Measurements from ENCODE around the gene UTF1.

The UTF1 gene

DNA sequence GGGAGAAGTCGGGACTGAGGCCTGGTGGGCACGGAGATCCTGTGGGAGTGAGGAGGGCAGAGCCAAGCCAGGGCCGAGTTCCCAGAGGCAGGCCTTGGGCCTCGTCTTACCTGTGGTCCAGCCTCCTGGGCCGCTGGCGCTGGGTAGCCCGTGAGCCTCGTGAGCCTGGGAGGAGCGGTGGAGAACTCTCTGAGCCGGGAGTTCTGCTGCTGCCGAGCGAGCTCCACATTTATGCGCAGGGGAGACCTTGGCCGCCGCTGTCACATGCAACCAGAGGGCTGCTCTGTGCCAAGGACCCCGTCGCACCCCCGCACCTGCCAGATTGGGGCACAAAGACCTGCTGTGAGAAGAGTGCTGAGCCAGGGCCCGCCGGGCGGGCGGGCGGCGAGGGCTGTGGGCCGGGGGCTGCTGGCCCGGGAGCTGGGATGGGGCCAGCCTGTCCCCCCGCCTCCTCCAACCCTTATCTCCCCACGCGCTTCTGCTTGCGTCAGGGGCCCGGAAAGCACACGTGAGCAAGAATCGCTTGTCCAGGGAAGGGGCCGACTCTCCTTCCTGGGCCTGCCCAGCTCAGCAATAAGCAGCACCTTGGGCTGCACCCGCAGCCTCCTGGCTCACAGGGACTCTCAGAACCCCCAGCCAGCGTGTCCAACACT is 17.8 kb downstream of the UTF1 start:
- Histone ChIP-seq H3K4ac (ENCODE audit: low read depth, low read length) (no peak overlapping the region), H3K27ac (ENCODE audit: low read depth, low read length) (no peak overlapping the region), H3K56ac (ENCODE audit: low read length) (peak overlapping the region; percentile 15), H3K36me3 (ENCODE audit: control insufficient read depth, insufficient read depth, low read length) (no peaks in the 10 kb centered on the region), H3K27me3 (ENCODE audit: insufficient read depth, low read length, poor library complexity) (no peaks in the 10 kb centered on the region), H4K8ac (ENCODE audit: low read depth, low read length) (no peak overlapping the region), H2BK15ac (replicated peaks; ENCODE audit: low read depth) (no peak overlapping the region), H2BK5ac (ENCODE audit: low read length) (no peak overlapping the region), H3K4me3 (ENCODE audit: low read length) (no peak overlapping the region), H3K18ac (ENCODE audit: low read length) (no peak overlapping the region), H3K79me1 (ENCODE audit: low read length) (no peaks in the 10 kb centered on the region), H2BK120ac (ENCODE audit: low read depth, low read length) (no peak overlapping the region), H4K5ac (ENCODE audit: low read length) (no peak overlapping the region), H3K9ac (ENCODE audit: low read length) (no peak overlapping the region), H3K4me1 (ENCODE audit: control insufficient read depth, low read depth, low read length) (no peaks in the 10 kb centered on the region), H3K79me2 (ENCODE audit: control insufficient read depth, insufficient read depth, low read length) (no peaks in the 10 kb centered on the region), H3K23ac (ENCODE audit: low read length) (no peak overlapping the region), H3K4me2 (ENCODE audit: low read length) (no peak overlapping the region), H2AK5ac (ENCODE audit: low read length) (no peak overlapping the region)
- DNase-seq = no peak
- no CpG with 5 or more reads among the region's 36 CpGs for WGBS (ENCODE audit: extremely low coverage, insufficient coverage, low lambda C conversion rate)

DNA sequence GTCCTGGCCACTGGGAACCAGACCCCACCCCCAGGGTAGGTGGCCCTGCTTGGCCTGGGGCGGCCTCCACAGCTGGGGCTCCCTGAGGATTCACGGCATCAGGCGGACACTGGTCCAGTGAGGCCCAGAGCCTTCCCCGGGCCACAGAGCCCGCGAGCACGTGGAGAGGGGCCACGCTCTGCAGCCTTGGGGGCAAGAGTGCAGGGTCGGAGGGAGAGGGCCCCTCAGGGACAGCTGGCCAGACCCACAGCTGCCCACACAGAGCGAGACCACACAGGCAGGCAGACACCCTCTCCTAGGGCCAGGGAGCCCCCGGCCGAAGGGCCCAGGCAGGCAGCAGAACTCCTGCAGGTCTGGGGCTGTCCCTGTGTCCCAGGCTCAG is 18.3 kb downstream of the UTF1 start:
- no peak overlapping the region for H3K4me3 ChIP-seq (ENCODE audit: low read length)
- no CpG with 5 or more reads among the region's 12 CpGs for WGBS (ENCODE audit: extremely low coverage, insufficient coverage, low lambda C conversion rate)
- no peaks in the 10 kb centered on the region for H3K79me1 ChIP-seq (ENCODE audit: low read length)

DNA sequence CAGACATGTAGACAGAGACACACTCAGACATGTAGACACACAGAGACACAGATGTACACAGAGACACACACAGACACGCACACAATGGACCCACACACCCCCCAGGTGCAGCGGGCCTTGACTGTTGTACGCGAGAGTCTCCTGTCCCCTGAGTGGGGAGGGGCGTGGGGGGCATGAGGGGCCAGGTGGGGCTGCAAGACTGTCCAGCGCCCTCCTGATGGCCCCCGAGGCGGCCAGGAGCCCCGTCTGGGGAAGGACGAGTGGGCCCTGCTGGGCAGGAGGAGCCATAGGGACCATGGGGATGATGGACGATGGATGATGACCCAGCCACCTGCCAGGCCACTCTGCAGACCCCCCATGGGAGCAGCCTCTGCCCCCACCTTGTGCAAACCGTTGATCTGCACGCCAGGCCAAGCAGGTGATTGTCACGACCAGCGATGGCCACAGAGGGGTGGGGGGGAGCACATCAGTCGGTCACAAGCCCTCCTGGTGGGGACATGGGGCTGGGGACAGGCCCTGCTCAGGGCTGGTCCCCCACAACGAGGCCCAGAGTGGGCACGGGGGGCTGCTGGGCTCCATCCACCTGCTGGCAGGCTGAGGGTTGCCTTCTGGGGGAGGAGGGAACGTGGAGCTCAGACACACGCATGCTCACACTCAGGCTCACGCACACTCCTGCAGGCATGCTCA is 19.2 kb downstream of the UTF1 start:
- no CpG with 5 or more reads among the region's 21 CpGs for WGBS (ENCODE audit: extremely low coverage, insufficient coverage, low lambda C conversion rate)
- Histone ChIP-seq H3K56ac (ENCODE audit: low read length) (no peak overlapping the region), H3K27me3 (ENCODE audit: insufficient read depth, low read length, poor library complexity) (no peaks in the 10 kb centered on the region), H4K5ac (ENCODE audit: low read length) (no peak overlapping the region), H2AK5ac (ENCODE audit: low read length) (no peak overlapping the region), H3K4me2 (ENCODE audit: low read length) (no peak overlapping the region), H3K4me1 (ENCODE audit: control insufficient read depth, low read depth, low read length) (no peaks in the 10 kb centered on the region), H3K18ac (ENCODE audit: low read length) (no peak overlapping the region), H2BK5ac (ENCODE audit: low read length) (no peak overlapping the region), H2BK120ac (ENCODE audit: low read depth, low read length) (no peak overlapping the region), H4K8ac (ENCODE audit: low read depth, low read length) (no peak overlapping the region), H3K27ac (ENCODE audit: low read depth, low read length) (no peak overlapping the region), H2BK15ac (replicated peaks; ENCODE audit: low read depth) (no peak overlapping the region), H3K9ac (ENCODE audit: low read length) (no peak overlapping the region), H3K79me2 (ENCODE audit: control insufficient read depth, insufficient read depth, low read length) (no peaks in the 10 kb centered on the region), H3K4me3 (ENCODE audit: low read length) (no peak overlapping the region), H3K4ac (ENCODE audit: low read depth, low read length) (no peak overlapping the region), H3K23ac (ENCODE audit: low read length) (no peak overlapping the region), H3K36me3 (ENCODE audit: control insufficient read depth, insufficient read depth, low read length) (no peaks in the 10 kb centered on the region), H3K79me1 (ENCODE audit: low read length) (no peaks in the 10 kb centered on the region)
- no peak for DNase-seq

More for the DNA sequence above, 18.3 kb downstream of the UTF1 start:
- Histone ChIP-seq H3K9ac (ENCODE audit: low read length) (no peak overlapping the region), H4K5ac (ENCODE audit: low read length) (no peak overlapping the region), H3K56ac (ENCODE audit: low read length) (no peak overlapping the region), H3K23ac (ENCODE audit: low read length) (no peak overlapping the region), H3K18ac (ENCODE audit: low read length) (no peak overlapping the region), H2AK5ac (ENCODE audit: low read length) (no peak overlapping the region), H3K4me1 (ENCODE audit: control insufficient read depth, low read depth, low read length) (no peaks in the 10 kb centered on the region), H2BK5ac (ENCODE audit: low read length) (no peak overlapping the region), H3K79me2 (ENCODE audit: control insufficient read depth, insufficient read depth, low read length) (no peaks in the 10 kb centered on the region), H2BK120ac (ENCODE audit: low read depth, low read length) (no peak overlapping the region), H3K27me3 (ENCODE audit: insufficient read depth, low read length, poor library complexity) (no peaks in the 10 kb centered on the region), H3K27ac (ENCODE audit: low read depth, low read length) (no peak overlapping the region), H4K8ac (ENCODE audit: low read depth, low read length) (no peak overlapping the region), H3K4me2 (ENCODE audit: low read length) (no peak overlapping the region), H2BK15ac (replicated peaks; ENCODE audit: low read depth) (no peak overlapping the region), H3K4ac (ENCODE audit: low read depth, low read length) (no peak overlapping the region), H3K36me3 (ENCODE audit: control insufficient read depth, insufficient read depth, low read length) (no peaks in the 10 kb centered on the region)
- no peak for DNase-seq

DNA sequence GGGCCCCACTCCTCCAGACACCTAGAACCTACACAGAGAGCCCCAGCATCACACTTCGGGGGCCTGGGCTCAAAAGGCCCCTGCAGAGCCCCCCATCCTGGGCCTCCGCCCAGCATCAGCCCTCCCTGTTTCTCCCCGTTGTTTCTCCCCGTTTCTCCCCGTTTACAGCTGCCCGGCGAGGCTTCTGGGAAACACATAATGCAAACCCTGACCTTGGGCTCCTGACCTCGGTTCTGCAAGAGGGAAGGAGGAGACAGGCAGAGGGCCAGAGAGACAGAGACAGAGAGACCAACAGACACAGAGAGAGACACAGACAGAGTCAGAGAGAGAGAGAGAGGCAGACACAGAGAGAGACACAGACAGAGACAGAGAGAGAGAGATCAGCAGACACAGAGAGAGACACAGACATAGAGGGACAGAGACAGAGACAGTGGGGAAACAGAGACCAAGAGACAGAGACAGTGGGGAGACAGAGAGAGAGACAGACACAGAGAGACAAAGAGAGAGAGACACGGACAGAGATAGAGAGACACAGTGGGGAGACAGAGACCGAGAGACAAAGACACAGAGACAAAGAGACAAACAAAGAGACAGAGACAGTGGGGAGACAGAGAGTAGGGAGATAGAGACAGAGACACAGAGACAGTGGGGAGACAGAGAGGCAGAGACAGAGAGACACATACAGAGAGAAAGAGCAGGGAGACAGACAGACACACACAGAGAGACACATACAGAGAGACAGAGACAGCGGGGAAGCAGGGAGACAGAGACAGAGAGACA is 20.1 kb downstream of the UTF1 start:
- no peaks in the 10 kb centered on the region for H3K4me1 ChIP-seq (ENCODE audit: control insufficient read depth, low read depth, low read length)
- no peak for DNase-seq
- H3K56ac ChIP-seq (ENCODE audit: low read length) = no peak overlapping the region
- H3K79me2 ChIP-seq (ENCODE audit: control insufficient read depth, insufficient read depth, low read length) = no peaks in the 10 kb centered on the region
- WGBS (ENCODE audit: extremely low coverage, insufficient coverage, low lambda C conversion rate) = no CpG with 5 or more reads among the region's 11 CpGs
- no peak overlapping the region for H3K9ac ChIP-seq (ENCODE audit: low read length)
- no peak overlapping the region for H3K4ac ChIP-seq (ENCODE audit: low read depth, low read length)
- H2AK5ac ChIP-seq (ENCODE audit: low read length) = no peak overlapping the region
- no peaks in the 10 kb centered on the region for H3K79me1 ChIP-seq (ENCODE audit: low read length)
- H3K36me3 ChIP-seq (ENCODE audit: control insufficient read depth, insufficient read depth, low read length) = no peaks in the 10 kb centered on the region
- H2BK5ac ChIP-seq (ENCODE audit: low read length) = no peak overlapping the region
- H2BK120ac ChIP-seq (ENCODE audit: low read depth, low read length) = no peak overlapping the region
- H4K8ac ChIP-seq (ENCODE audit: low read depth, low read length) = no peak overlapping the region
- H3K4me2 ChIP-seq (ENCODE audit: low read length) = no peak overlapping the region
- no peak overlapping the region for H3K27ac ChIP-seq (ENCODE audit: low read depth, low read length)
- no peak overlapping the region for H3K4me3 ChIP-seq (ENCODE audit: low read length)
- H3K23ac ChIP-seq (ENCODE audit: low read length) = no peak overlapping the region
- no peaks in the 10 kb centered on the region for H3K27me3 ChIP-seq (ENCODE audit: insufficient read depth, low read length, poor library complexity)
- H2BK15ac ChIP-seq (replicated peaks; ENCODE audit: low read depth) = no peak overlapping the region
- H4K5ac ChIP-seq (ENCODE audit: low read length) = no peak overlapping the region
- H3K18ac ChIP-seq (ENCODE audit: low read length) = no peak overlapping the region

- no peak overlapping the region for H4K8ac ChIP-seq (ENCODE audit: low read depth, low read length)
- no peak overlapping the region for H3K4me3 ChIP-seq (ENCODE audit: low read length)
- H3K4me2 ChIP-seq (ENCODE audit: low read length) = no peak overlapping the region
- no peak overlapping the region for H2AK5ac ChIP-seq (ENCODE audit: low read length)
- WGBS (ENCODE audit: extremely low coverage, insufficient coverage, low lambda C conversion rate) = no CpG with 5 or more reads among the region's 28 CpGs
- no peak overlapping the region for H2BK15ac ChIP-seq (replicated peaks; ENCODE audit: low read depth)
- no peak overlapping the region for H2BK120ac ChIP-seq (ENCODE audit: low read depth, low read length)
- H2BK5ac ChIP-seq (ENCODE audit: low read length) = no peak overlapping the region
- H3K79me1 ChIP-seq (ENCODE audit: low read length) = no peaks in the 10 kb centered on the region
- no peak overlapping the region for H3K23ac ChIP-seq (ENCODE audit: low read length)
- H3K9ac ChIP-seq (ENCODE audit: low read length) = no peak overlapping the region
- H3K79me2 ChIP-seq (ENCODE audit: control insufficient read depth, insufficient read depth, low read length) = no peaks in the 10 kb centered on the region
- H3K56ac ChIP-seq (ENCODE audit: low read length) = no peak overlapping the region
- no peak for DNase-seq
- no peak overlapping the region for H3K27ac ChIP-seq (ENCODE audit: low read depth, low read length)
- no peaks in the 10 kb centered on the region for H3K36me3 ChIP-seq (ENCODE audit: control insufficient read depth, insufficient read depth, low read length)
- H4K5ac ChIP-seq (ENCODE audit: low read length) = no peak overlapping the region
- H3K18ac ChIP-seq (ENCODE audit: low read length) = no peak overlapping the region
- no peaks in the 10 kb centered on the region for H3K27me3 ChIP-seq (ENCODE audit: insufficient read depth, low read length, poor library complexity)
- H3K4me1 ChIP-seq (ENCODE audit: control insufficient read depth, low read depth, low read length) = no peaks in the 10 kb centered on the region
- no peak overlapping the region for H3K4ac ChIP-seq (ENCODE audit: low read depth, low read length)
Observed at GRCh38 chr10:133251388-133252222, 21.6 kb downstream of the UTF1 start.

All from mesendoderm (in vitro differentiated cells).